ENCODE measurements around the gene ATP2B2.
"Not testable (repeated sequence)": the region's sequence is repeated elsewhere in the genome, so short reads cannot be mapped to it uniquely, and the experiment has no call there.

ATP2B2 gene

GRCh38 chr3:10399634-10400033 lies 105.8 kb downstream of the ATP2B2 start:
- DNase-seq (ENCODE audit: low spot score) = no peak

- DNase-seq (ENCODE audit: low spot score) = no peak
Observed at GRCh38 chr3:10398341-10398740, 107.0 kb downstream of the ATP2B2 start.

GRCh38 chr3:10397879-10398278 lies 107.5 kb downstream of the ATP2B2 start:
- DNase-seq (ENCODE audit: low spot score) = no peak

- no peak for DNase-seq (ENCODE audit: low spot score)
Observed at GRCh38 chr3:10396931-10397330, 108.5 kb downstream of the ATP2B2 start.

DNA sequence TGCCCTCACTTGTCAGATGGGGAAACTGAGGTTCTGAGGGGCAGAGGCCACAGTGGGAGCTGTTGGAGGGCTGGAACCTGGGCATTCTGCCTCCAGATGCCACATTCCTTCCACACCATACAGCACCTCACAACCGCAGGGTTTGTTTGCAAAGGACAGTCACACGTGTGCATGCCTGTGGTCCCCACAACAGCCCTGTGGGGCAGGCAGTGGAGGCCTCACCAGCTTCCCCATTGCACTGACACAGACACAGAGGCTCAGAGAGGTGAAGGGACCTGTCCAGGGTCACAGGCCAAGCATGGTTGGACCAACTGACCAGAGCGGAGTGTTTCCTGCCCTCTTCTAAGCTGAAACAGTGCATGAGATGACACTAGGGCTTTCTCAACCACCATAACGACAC lies 109.3 kb downstream of the ATP2B2 start:
- no peak for DNase-seq (ENCODE audit: low spot score)

GRCh38 chr3:10395671-10396070 lies 109.7 kb downstream of the ATP2B2 start:
- no peak for DNase-seq (ENCODE audit: low spot score)

- no peak for DNase-seq (ENCODE audit: low spot score)
Observed at GRCh38 chr3:10395196-10395595, 110.2 kb downstream of the ATP2B2 start.

GRCh38 chr3:10394491-10395025 lies 110.8 kb downstream of the ATP2B2 start:
- no peak for DNase-seq (ENCODE audit: low spot score)

GRCh38 chr3:10393514-10393913 lies 111.9 kb downstream of the ATP2B2 start:
- no peak for DNase-seq (ENCODE audit: low spot score)

- DNase-seq (ENCODE audit: low spot score) = no peak
Observed at GRCh38 chr3:10392906-10393461, 112.4 kb downstream of the ATP2B2 start.

- no peak for DNase-seq (ENCODE audit: low spot score)
Observed at GRCh38 chr3:10392244-10392643, 113.1 kb downstream of the ATP2B2 start.

DNA sequence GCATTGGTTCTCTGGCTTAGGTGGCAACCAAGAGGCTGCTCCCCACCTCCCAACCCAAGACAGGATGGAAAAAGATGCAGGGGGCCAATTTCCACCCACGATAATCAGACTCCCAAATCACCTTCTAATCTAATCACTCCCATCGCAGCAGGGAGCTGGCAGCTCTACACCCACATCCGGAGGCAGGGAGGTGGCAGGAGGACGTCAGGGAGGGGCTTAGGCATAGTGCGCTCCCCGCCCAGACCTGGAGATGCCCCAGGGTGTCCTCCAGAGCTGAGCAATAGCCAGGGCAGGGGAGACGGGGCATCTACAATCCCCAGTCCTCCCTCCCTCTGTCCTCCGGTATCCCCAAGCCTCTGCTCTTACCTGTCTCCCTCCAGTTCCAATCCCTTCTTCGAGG lies 114.0 kb downstream of the ATP2B2 start:
- DNase-seq (ENCODE audit: low spot score) = no peak

- DNase-seq (ENCODE audit: low spot score) = no peak
Observed at GRCh38 chr3:10390641-10391373, 114.6 kb downstream of the ATP2B2 start.

DNA sequence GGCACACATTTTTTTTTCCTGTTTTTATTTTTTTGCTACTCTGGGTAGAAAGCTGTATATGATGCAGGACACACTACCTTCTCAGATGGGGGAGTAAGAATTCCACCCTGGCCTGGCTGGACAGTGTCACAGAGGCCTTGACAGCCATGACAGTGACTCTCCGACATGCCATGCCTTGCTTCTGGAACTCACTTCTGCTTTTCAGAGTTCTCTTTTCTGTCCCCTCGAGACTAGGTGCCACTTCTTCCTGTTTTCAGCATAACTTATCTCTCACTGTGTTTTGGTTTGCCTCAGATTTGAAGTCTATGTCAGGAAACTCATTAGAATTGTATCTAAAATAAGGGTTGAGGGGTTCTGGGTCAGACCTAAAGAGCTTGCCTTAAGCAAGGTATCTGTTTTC lies 115.4 kb downstream of the ATP2B2 start:
- DNase-seq (ENCODE audit: low spot score) = no peak

DNA sequence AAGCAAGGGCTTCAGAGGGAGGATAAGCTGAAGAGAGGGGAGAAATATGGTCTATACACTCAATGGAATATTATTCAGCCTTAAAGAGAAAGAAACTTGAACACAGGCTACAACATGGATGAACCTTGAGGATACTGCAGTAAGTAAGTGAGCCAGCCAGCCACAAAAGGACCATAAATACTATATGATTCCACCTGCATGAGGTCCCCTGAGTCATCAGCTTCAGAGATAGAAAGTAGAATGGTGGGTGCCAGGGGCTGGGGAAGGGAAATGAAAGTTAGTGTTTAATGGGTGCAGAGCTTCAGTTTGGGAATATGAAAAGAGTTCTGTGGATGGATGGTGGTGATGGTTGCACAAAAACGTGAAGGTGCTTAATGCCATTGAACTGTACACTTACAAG lies 116.0 kb downstream of the ATP2B2 start:
- no peak for DNase-seq (ENCODE audit: low spot score)

GRCh38 chr3:10387881-10388609 lies 117.3 kb downstream of the ATP2B2 start:
- no peak for DNase-seq (ENCODE audit: low spot score)

DNA sequence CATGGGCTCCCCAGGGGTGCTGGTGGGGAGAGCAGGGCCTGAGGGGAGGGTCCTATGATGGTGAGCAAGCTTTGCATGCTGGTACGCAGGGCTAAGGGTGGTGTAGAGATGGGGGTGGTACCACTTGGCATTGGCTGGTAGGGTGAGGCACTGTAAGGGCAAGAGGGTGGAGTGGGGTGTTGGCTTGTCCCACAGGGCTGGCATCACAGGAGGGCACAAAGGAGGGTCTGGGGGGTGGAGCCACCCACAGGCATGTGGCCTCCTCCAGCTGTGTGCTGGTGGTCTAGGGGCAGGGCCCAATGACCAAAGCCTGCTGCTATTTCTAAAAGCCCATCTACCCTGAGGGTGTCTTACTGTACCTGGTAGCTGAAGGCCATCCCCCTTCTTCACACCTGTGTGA lies 119.3 kb downstream of the ATP2B2 start:
- DNase-seq (ENCODE audit: low spot score) = no peak

DNA sequence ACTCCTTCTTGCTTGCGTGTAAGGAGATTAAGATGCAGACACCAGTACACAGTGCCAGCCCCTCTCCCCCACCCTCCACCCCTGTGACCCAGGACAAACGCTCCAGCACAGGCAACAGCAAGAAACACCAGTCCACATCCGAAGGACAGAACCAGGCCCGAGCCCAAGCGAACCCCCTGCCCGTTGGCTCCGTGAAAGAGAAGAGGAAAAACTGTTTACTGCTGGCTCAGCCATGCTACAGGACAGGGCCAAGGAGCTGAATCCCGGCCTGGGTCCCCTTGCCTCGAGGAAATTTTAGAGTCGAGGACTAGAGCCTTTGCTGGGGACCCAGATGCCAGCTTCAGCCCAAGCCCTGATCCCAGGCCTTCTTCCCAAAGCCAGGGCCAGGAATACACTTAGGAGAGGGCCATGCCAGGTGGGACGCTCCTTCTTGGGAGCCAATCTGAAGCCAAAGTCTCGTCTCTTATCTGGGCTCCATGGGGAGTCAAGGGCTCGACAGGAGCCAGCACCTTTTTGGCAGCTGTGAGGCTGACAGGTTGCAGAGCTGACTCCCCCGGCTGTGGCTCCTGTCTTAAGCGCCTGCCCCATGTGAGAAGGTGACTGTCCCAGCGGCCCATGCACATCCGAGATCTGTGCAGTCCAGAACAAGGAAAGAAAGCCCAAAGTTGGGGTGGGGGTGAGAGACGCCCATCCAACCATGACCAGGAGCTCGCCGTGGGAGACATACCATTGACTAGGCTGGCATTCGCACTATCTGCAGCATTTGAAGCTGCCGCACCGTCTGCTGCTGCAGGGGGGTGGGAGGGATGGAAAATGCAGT lies 120.6 kb downstream of the ATP2B2 start:
- DNase-seq (ENCODE audit: low spot score) = no peak

DNA sequence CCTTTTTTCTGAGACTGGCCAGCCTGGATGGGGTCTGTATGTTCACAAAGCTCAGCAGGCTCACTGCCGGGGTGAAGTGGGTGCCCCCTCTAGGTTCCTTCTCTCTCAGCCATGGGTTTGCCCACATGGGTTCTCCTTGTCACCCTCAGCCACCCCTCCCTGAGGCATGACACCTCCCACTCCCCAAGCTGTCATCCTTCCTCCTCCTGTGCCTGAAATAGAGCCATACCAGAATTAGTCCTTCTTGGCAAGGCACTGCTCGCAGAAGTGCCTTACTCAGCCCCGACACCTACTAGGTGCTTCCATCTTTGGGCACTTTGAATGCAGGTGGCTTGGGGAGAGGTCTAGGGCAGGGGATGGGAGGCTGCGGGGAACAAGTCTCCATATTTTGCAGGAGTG lies 121.5 kb downstream of the ATP2B2 start:
- DNase-seq (ENCODE audit: low spot score) = no peak

- no peak for DNase-seq (ENCODE audit: low spot score)
Observed at GRCh38 chr3:10382892-10383849, 122.2 kb downstream of the ATP2B2 start.

DNA sequence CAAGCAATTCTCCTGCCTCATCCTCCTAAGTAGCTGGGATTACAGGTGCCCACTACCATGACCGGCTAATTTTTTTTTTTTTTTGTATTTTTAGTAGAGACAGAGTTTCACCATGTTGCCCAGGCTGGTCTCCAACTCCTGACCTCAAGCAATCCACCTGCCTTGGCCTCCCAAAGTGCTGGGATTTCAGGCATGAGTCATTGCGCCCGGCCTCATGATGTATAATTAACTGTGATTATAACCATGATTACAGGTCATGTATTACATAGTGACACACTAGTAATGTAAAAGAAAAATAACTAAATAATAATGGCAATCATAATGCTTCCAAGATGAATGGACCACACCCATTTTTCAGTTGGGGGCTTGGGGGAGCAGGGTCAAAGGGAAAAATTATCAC lies 122.9 kb downstream of the ATP2B2 start:
- not testable (repeated sequence) for DNase-seq (ENCODE audit: low spot score)
